Transverse colon (tissue), 4 donors: ENCODE data around the gene AMER2. TPM values are rescaled to one million over a fixed set of nuclear protein-coding genes. Genes with fewer than 3 reads are reported as not detected.

Experiments used
- DNase-seq: peaks from one replicate; pipeline ENCODE4 v3.0.0-alpha.2; 2019
- H3K27ac ChIP-seq, 4 donors: fragments of 200-600 bp; sonication (generic); 2 replicates each; pipeline ENCODE4 v1.5.1; 2016 to 2018; ENCODE audit warnings: inconsistent platforms in 4 of 4
- H3K27me3 ChIP-seq: fragments of 200-600 bp; sonication (generic); 2 replicates; pipeline ENCODE4 v1.5.1; 2017; ENCODE audit warnings: inconsistent platforms
- H3K36me3 ChIP-seq, 4 donors: fragments of 200-600 bp; sonication (generic); 2 replicates each; pipeline ENCODE4 v1.5.1; 2017 to 2019; ENCODE audit warnings: inconsistent platforms in 4 of 4
- H3K4me1 ChIP-seq, 4 donors: fragments of 200-600 bp; sonication (generic); 2 replicates each; pipeline ENCODE4 v1.5.1; 2017 to 2020; ENCODE audit warnings: inconsistent platforms in 4 of 4
- H3K4me3 ChIP-seq, 4 donors: fragments of 200-600 bp; sonication (generic); 1 replicate in 1 of 4; 2 replicates in 3 of 4; pipeline versions ENCODE4 v1.5.1 to v1.6.1; 2017 to 2019; ENCODE audit warnings: inconsistent platforms in 4 of 4
- H3K9me3 ChIP-seq, 2 donors: fragments of 200-600 bp; sonication (generic); 2 replicates each; pipeline ENCODE4 v1.5.1; 2017 to 2019; ENCODE audit warnings: inconsistent platforms in 2 of 2
- CTCF ChIP-seq, 5 experiments: fragments of 200-600 bp in 3 of 5; fragments of 450-650 bp in 2 of 5; sonication (generic) in 3 of 5; IDR thresholded peaks; 1 replicate in 2 of 5; 2 replicates in 3 of 5; pipeline ENCODE4 v1.5.1; 2016 to 2017; ENCODE audit warnings: antibody characterized with exemption in 5 of 5, inconsistent platforms in 3 of 5, mild to moderate bottlenecking in 2 of 5, moderate library complexity in 1 of 5
- EP300 ChIP-seq: sonication (generic); formaldehyde crosslinking; IDR thresholded peaks from one replicate; pipeline ENCODE4 v1.6.1; 2017; ENCODE audit warnings: antibody characterized with exemption, low read depth
- POLR2A ChIP-seq: fragments of 450-650 bp; IDR thresholded peaks from one replicate; pipeline ENCODE4 v1.6.1; 2016; ENCODE audit warnings: antibody characterized with exemption, mild to moderate bottlenecking, moderate library complexity
- POLR2AphosphoS5 ChIP-seq, 3 donors: sonication (generic); formaldehyde crosslinking; IDR thresholded peaks; one replicate each; pipeline ENCODE4 v1.6.1; 2016; ENCODE audit warnings: antibody characterized with exemption in 3 of 3
- WGBS, 2 donors: methylation state at CpG; one replicate each; pipeline ENCODE4 v1.1.5; 2018; ENCODE audit warnings: low coverage in 1 of 2; 5-methylcytosine and 5-hydroxymethylcytosine counted together
- in situ Hi-C, 4 donors: fragments of 200-750 bp; cut with MboI; loops; one replicate each; pipeline versions ENCODE4 v1.15.0 to v1.15.1; 2017; ENCODE audit warnings: low sequenced_read_pairs in 3 of 4, low pct_ligation_motif_present in 1 of 4, low pct_unique_long_range_greater_than_20kb in 1 of 4
- intact Hi-C: fragments of 100-400 bp; cut with DNase I; formaldehyde crosslinking; loops from one replicate; pipeline ENCODE4 v1.15.1; 2023; ENCODE audit warnings: low total_unique reads
- total RNA-seq, 4 donors: library from RNA; depleted of rRNA; stranded (reverse); fragments of >200 nt; gene quantifications; one replicate each; pipeline ENCODE4 v1.1.0, GENCODE V29; 2016

The AMER2 gene
- total RNA-seq, 4 donors from 2014 or later, result 0.14 to 0.16 TPM; not detected in 2

DNA sequence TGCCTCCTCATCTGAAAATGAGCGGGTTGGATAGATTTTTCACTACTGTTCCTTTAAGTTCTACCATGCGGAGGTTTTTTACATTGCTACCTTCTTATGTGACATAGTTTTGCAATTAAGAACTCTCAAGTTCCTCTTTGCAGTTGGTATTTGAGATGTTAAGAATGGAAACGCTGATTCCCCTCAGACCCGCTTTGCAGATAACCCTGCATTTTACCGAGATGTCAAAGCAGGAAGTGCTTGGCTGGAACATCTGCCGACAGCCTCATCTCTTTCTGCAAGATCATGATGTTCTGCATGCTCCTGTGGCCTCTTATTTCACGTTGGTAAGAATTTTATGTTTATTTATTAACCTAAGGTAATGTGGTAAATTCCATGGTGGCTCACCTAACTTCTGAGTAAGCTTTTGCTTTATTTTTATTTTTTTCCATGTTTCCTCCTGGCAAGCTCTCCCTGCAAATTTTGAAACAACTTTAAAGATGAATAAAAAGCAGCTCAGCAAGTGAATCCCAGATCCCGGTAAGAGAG lies 53.6 kb downstream of the AMER2 start:
- DNase-seq, result no peak
- Histone ChIP-seq H3K4me1 (peaks cover 0 to 4% (median 0%) of the 10 kb centered on the region in 4 donors), H3K36me3 (no peaks in the 10 kb centered on the region), H3K27me3 (peaks cover 21% of the 10 kb centered on the region), H3K27ac (no peak overlapping the region), H3K4me3 (no peak overlapping the region), H3K9me3 (no peaks in the 10 kb centered on the region)
- TF ChIP-seq POLR2AphosphoS5 (IDR thresholded peaks at IDR 0.05), result no peak
- no peak for TF ChIP-seq EP300
- TF ChIP-seq POLR2A, result no peak
- no peak for TF ChIP-seq CTCF (IDR thresholded peaks at IDR 0.05)
- in situ Hi-C loops (no loop called here), intact Hi-C loops (no loop called here)
- WGBS, 2 donors, result 45 to 53% methylated on average over 8 of the region's 8 CpGs

- H3K4me1 ChIP-seq, result peaks cover 0 to 4% (median 0%) of the 10 kb centered on the region in 4 donors
- no peak overlapping the region for H3K27ac ChIP-seq
- H3K27me3 ChIP-seq, result peaks cover 28% of the 10 kb centered on the region
- no peak for DNase-seq
- TF ChIP-seq POLR2A (no peak), EP300 (no peak), POLR2AphosphoS5 (IDR thresholded peaks at IDR 0.05) (no peak), CTCF (IDR thresholded peaks at IDR 0.05) (no peak)
- no peak overlapping the region for H3K4me3 ChIP-seq
- no peaks in the 10 kb centered on the region for H3K9me3 ChIP-seq
- intact Hi-C loops, result no loop called here
- no peaks in the 10 kb centered on the region for H3K36me3 ChIP-seq
- in situ Hi-C loops, result no loop called here
- WGBS, 2 donors, result 89% methylated on average over 16 of the region's 16 CpGs; no CpG with 5 or more reads in 1 of the 2 donors
Measured at GRCh38 chr13:25117312-25117711, 54.8 kb downstream of the AMER2 start.

DNA sequence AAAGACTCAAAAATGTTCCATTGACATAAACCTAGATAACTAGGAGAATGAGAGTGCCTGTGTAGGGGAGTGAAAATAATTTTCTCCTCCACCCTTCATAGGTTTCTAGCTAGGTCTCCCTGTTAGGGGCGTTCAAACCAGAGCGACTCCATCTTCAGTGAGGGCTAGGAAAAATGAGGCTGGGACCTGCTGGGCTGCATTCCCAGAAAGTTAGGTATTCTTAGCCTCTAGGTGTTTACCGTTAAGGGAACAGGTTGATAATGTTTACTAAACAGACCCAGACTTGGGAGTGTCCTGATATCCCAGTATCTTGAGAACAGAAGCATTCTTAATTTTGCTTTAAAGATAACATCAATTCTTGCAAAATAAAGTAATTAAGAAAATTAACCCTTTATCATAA lies 56.0 kb downstream of the AMER2 start:
- no peak for TF ChIP-seq EP300
- TF ChIP-seq POLR2A, result no peak
- no peak for TF ChIP-seq CTCF (IDR thresholded peaks at IDR 0.05)
- no peak for TF ChIP-seq POLR2AphosphoS5 (IDR thresholded peaks at IDR 0.05)
- Histone ChIP-seq H3K36me3 (no peaks in the 10 kb centered on the region), H3K4me3 (no peak overlapping the region), H3K4me1 (peaks cover 0 to 4% (median 0%) of the 10 kb centered on the region in 4 donors), H3K27me3 (peaks cover 28% of the 10 kb centered on the region), H3K9me3 (no peaks in the 10 kb centered on the region), H3K27ac (no peak overlapping the region)
- intact Hi-C loops (no loop called here), in situ Hi-C loops (no loop called here)
- WGBS, 2 donors, result 56 to 57% methylated on average over 1 to 3 of the region's 3 CpGs
- DNase-seq, result no peak

GRCh38 chr13:25114220-25114619 lies 57.9 kb downstream of the AMER2 start:
- peak; percentile 51 to 77 (median 64) for TF ChIP-seq CTCF (IDR thresholded peaks at IDR 0.05)
- no peak for TF ChIP-seq POLR2A
- Histone ChIP-seq H3K4me1 (peaks cover 0 to 4% (median 0%) of the 10 kb centered on the region in 4 donors), H3K36me3 (no peaks in the 10 kb centered on the region), H3K27ac (no peak overlapping the region), H3K27me3 (peaks cover 27% of the 10 kb centered on the region), H3K4me3 (no peak overlapping the region), H3K9me3 (no peaks in the 10 kb centered on the region)
- intact Hi-C loops (no loop called here), in situ Hi-C loops (no loop called here)
- 30 to 60% methylated on average over 1 to 3 of the region's 3 CpGs for WGBS, 2 donors
- DNase-seq, result peak; percentile 60
